ENCODE measurements around the gene MYOM3.

MYOM3 gene

DNA sequence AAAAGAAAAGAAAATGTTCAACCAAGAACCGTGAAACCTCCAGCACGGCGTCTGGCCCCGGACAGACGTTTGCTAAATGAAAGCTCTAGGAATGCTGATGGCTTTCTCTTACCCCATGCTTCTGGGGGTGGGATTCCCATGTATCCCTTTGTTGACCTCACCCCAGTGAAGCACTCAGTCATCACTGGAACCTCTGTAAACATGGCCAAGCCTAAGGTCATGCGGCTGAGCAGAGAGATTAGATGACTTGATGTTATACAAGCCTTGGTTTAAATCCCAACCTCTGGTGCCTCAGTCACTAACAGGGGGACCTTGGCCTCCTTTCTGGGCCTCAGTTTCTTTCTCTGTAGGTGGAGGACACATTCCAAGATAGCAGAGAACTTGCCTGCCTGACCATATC is 2.8 kb upstream of the MYOM3 start:
- no peak for DNase-seq (ENCODE audit: low read depth in 2 of 2)

DNA sequence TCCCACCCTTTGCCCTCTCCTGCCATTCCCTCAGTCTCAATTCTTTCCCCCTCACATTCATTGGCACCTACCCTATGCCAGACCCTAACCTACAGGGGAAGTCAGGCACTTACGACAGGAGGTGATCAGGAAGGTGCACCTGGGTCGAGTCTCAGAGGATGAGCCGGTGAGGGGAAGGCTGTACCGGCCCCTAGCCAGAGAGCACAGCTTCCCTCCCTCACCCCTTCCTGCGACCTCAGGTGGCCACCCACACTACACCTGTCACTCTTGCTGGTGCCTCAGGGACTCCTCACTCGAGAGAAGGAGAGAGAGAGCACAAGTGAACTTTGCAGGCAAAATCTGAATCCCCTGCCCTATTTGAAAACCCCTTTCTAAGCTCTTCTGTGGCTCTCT is 1.7 kb upstream of the MYOM3 start:
- DNase-seq (ENCODE audit: low read depth in 2 of 2) = no peak

DNA sequence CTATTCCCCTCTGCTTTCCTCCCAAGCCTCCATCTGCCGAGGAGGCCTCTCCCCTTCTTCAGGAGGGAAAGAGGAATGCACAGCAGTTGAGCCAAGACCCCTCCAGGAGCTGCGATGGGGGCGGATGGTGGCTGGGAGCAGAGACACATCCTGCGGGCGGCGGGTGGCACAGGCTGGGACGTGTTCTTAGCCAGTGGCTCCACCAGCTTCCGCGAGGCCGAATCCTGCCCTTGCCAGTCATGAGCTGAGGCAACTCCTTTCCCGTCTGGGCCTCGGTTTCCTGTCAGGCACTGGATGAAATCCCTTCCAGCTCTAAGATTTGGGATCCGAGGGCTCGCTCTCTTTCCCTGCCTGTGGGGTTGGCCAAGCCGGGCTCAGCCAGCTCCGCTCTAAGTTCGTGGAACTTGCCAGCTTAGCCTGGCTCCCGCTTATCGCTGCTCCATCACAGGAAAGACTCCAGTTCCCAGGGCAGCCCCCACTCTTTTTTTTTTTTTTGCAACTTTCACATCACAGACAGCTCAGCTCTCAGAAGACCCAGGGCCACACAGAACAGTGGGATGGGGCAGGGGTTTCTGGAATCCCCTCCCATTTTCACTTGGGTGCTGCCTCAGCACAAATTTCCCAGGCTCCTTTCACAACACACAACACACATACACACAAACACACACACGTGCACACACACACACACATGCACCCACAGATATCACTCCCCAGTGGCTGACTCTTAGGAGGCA is 506 bp downstream of the MYOM3 start:
- DNase-seq (ENCODE audit: low read depth in 2 of 2) = no peak

DNA sequence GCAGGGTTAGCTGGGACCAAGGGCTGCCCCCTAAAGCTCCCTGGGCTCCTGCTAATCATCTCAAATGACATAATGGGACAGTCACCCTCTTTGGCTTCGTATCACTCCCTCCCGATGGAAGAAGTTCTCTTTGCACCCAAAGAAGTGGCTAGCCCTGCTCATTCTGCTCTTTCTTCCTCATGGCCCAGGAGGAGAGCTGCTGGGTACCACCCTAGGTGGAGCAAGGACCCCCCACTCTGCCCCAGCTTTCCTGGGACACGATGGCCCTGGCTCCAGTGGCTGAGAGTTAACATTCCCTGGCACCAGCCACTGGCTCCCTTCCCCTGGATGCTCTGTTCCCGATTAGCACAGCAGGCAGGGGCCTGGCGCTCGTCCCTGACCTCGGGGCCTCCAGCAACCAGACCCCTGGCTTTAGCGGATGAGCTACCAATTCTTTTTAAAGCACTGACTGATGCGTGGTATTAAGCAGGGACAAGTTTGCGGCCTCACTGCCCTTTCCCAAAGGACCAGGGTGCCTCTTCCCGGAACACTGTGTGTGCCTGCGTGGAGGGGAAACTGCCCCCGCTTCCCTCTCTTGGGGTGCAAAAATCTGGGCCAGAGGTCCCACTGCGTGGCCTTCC is 1.2 kb downstream of the MYOM3 start:
- no peak for DNase-seq (ENCODE audit: low read depth in 2 of 2)

DNA sequence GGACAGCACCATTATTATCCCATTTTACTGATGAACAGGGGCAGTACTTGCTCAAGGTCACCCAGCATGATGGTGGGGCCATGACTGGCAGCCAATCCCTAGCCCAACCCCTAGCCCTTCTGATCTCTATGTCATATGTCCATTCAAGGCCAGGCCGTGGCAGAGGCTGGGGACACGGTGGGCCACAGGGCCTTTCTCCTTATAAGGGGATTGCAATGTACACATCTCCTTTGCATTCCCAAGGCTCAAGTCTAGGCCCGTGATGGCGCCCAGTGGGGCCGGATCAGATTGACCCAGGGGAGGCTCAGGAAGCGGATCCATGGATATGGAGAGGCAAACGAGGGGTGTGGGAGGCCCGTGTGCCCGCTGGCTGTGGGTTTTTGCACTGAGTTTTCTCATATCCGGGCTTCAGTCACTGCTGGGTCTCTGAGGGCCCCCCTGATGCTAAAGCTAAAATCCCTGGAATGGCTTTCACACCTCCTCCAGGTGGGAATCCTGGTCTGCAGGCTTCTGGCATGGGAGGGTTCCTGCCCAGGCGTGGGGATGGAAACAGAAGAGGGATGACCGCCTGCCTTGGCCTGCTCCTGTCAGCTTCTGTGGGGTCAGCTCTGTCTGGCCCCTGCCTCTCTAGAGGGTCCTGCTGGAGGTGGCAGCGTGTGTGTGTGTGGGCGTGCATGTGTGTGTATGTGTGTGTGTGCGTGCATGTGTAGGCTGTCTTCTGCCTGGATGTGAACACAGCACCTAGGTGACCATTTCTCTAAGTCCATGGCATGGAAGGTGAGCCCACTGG is 2.1 kb downstream of the MYOM3 start:
- no peak for DNase-seq (ENCODE audit: low read depth in 2 of 2)

DNA sequence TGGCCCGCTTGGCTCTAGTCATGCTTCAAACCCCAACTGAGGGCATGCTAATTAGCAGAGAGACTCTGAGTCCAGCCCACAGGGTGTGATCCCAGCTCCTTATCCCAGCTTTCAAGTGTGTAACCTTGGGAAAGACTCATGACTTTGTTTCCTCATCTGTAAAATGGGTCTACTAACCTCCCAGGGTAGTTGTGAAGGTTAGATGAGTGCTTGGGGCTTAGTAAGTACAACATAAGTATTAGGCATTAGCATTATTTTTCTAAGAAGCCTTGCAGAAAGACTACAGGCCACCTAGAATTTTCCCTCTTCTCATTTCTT is 2.8 kb downstream of the MYOM3 start:
- DNase-seq (ENCODE audit: low read depth in 2 of 2) = no peak

DNA sequence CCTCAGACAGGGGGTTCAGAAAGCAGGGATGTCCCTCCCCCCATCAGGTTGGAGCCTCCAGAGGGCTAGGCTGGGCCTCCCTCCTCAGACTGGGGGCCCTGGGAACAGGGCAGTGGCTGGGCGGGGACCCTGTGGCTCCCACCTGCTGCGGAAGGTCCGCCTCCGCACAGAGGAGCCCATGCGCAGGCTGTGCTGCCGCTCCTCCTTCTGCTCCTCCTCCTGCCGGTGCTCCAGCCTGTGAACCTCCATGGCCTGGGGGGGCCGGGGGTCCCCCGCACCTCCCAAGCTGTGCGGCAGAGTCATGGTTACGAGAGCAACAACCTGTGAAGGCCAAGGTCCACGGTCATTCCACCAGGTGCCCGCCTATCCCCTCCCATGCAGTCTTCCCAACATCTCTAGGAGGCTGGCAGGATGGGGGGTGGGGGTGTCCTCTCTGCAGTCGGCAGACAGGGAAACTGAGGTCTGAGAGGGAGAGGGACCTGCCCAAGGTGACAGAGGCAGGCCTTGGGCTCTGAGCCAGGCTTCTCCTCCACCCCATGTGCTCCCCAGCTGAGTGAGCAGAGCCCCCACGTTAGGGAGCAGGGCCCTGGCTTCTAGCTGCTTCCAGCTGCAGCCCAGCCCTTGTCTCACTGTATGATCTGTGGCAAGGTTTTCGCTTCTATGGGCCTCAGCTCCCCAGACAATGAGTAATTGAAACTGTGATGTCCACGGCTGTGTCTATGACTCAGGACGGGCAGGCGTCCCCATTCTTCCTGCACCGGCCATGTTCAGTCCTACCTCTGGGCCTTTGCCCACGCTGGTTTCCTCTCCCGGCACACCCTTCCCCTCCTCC is 3.4 kb downstream of the MYOM3 start:
- DNase-seq (ENCODE audit: low read depth in 2 of 2) = peak in 1 of 2 donors; percentile 10

DNA sequence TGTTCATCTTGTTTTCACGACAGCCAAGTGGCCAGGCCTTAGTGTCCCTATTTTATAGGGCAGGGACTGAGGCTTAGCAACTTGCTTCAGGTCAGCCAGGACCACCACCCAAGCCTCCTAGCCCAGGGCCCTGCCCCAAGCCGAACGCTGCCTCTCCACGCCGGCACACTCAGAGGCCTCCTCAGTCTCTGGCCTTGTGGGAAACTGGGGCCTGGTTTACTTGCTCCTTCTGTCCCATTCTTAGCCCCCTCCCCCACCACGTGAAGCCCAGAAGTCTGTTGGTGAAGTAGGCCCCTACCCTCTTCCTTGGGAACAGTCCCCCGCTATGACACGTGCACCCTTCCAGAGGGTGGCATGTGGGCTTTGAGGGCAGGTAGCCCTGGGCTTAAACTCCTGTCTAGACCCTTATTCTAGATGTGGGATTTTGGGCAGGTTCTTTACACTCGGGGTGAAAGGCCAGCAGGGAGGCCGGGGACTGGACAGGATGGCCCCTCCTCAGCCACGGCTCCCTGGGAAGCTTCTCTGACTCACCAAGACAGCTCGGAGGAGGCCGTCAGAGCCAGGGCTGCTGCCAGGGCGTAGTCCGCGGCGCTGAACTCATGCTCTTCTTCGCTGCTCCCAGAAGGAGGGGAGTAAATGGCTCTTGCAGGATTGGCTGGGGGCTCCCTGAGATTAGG is 4.3 kb downstream of the MYOM3 start:
- no peak for DNase-seq (ENCODE audit: low read depth in 2 of 2)

DNA sequence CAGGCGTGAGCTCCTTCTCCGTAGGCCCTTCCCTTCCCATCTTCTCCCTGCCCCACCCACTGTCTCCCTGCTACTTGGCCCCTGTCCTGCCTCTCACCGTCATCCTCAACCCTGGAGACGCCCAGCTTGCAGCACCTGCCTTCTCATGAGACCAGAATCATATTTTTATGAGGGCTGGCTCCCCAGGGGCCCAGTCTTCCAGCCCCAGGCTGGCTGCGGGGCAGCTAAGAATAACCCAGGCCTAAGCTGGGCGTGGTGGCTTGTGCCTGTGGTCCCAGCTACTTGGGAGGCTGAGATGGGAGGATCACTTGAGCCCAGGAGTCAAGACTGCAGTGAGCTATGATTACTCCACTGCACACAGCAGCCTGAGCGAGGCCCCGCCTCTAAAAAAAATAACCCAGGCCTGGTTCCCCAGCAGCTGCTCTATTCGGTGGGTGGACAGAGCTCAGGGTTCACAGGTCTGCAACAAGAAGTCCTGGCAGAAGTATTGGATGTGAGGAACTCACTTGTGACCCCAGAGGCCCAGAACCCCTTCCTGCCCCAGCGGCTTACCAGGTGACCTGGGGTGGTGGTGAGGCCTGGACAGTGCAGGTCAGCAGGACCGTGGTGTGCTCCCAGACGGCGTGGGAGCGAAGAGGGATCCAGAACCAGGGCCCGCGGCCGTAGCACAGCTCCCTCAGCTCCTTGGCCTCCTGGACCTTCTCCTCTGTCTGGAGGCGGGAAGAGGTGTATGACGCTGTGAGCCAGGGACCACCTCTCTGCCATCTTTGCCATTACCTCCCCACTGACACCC is 6.4 kb downstream of the MYOM3 start:
- DNase-seq (ENCODE audit: low read depth in 2 of 2) = no peak

DNA sequence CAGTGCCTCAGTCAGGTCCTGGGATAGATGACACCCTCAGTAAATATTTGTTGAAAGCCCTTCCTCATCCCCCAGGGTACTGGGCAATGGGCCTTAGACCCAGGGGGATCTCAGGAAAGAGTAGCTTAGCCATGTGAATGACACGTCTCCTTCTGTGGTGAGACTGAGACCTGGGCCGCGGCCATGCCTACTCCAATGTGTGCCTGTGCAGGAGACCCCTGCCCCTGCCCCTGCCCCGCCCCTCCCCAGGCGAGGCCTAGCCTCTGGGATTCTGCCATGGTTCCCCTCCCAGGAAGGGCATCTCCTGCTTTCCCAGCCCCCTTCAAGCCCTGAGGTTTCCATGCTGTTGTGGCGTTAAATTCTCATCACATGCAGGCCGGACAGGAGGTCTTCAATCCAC is 7.1 kb downstream of the MYOM3 start:
- no peak for DNase-seq (ENCODE audit: low read depth in 2 of 2)

DNA sequence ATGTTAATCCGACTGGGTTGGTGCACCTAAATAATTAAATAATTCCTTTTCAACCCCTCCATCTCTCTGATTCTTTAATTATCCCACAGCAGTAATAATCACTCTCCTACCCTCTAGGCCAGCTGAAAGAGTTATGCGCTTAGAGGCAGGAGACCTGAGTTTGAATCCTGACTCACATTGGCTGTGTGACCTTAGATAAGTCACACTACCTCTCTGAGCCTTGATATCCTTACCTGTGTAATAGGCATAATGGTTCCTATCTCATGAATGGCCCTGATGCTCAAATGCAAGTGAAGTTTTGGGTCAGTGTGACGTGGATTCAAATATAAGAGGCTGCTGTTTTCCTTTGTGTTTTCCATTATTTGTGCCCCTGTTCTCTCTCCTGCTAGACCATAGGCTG is 8.1 kb downstream of the MYOM3 start:
- no peak for DNase-seq (ENCODE audit: low read depth in 2 of 2)

DNA sequence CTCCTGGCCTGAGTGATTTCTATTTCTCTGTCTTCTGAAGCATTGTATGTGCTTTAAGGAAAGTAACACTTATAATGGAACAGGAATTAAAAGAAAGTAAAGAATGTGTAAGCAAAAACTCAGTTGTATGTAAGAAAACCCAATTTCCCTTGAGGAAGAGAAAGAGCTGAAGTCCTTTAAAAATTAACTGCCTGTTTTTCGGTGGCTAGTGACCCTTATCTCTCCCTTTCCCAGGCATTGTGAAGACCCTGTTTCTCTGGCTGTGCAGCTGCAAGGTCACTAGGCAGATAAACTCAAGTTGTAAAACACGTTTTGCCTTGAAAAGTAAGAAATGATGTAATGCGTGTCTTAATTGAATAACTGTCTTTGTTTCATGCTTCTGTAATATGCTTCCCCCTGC is 8.5 kb downstream of the MYOM3 start:
- no peak for DNase-seq (ENCODE audit: low read depth in 2 of 2)

DNA sequence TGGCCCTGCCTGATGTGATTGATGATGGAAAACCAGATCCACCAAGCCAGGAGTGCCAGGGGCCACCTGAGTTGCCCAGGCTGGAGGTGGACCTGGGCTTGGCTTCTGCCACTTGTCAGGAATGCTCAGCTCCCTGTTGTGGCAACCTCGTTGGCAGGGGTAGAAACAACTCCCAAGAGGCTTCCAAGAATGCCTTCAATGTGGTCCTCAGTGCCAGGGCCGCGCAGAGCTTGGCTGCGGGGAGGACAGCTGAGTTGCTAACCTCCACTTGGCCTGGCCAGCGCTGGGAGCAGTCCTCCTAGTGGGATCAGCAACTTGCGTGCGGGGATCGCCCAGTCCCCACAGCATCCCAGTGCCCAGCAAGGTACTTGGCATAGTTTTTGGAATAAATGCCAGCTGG is 9.0 kb downstream of the MYOM3 start:
- DNase-seq (ENCODE audit: low read depth in 2 of 2) = no peak

DNA sequence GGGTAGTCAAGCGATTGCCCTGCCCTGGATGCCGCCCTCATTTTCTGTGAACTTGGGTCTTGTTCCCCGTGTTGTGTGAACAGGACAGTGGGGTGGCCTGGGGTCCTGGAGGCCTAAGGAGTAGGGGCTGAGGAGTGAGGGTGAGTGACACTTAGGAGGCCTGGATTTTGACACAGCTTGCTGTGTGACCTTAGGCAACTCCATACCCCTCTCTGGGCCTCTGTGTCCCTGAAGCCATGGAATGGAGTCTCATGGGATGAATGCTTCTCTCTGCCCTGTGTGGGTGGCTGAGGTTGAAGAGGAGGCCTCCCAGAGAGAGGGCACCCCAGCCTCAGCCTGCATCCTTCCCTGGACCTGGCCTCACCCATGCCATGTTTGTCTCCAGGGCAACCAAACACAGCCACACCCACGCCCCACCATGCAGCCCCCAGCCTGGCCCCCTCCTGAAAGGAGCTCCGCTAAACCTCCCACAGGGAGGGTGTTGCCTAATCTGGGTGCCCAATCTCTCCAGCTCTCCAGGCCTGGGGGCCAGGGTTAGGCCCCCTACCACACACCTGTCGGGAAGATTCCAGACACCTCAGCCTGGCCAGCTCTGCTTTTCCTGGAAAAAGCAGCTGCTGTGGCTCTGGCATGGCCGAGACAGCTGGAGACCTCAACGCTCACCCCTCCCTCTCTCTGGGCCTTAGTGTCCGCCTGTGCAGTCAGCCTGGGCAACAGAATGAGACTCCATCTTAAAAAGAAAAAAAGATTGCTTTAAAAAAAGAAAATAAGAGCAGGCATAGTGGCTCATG is 9.9 kb downstream of the MYOM3 start:
- DNase-seq (ENCODE audit: low read depth in 2 of 2) = no peak

DNA sequence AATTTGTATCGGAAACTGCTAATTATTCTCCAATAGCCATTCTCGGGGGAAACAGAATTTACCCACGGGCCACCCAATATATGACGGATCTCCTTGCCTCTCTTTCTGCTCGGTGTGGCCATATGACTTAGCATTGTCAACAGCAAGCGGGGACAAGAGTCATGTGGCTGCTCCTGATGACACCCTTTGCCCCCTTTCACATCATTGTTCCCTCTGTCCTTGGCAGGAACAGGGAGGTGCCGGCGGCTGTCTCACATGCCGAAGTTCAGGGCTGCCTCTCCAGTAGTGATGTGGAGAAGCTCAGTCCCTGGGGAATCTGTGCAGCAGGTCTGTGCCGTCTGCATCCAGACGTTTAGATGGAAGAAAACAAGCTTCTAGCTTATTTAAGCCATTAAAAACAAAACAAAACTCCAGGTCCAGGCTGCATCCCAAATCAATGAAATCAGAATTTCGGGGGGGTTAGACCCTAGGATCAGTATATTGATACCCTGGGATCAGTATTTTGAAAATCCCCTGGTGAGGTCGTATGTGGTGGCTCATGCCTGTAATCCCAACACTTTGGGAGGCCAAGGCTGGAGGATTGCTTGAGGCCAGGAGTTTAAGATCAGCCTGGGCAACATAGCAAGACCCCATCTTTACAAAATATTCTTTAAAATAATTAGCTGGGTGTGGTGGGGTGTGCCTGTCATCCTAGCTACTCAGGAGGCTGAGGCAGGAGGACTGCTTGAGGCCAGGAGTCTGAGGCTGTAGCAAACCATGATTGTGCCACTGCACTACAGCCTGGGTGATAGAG is 10.8 kb downstream of the MYOM3 start:
- DNase-seq (ENCODE audit: low read depth in 2 of 2) = no peak

DNA sequence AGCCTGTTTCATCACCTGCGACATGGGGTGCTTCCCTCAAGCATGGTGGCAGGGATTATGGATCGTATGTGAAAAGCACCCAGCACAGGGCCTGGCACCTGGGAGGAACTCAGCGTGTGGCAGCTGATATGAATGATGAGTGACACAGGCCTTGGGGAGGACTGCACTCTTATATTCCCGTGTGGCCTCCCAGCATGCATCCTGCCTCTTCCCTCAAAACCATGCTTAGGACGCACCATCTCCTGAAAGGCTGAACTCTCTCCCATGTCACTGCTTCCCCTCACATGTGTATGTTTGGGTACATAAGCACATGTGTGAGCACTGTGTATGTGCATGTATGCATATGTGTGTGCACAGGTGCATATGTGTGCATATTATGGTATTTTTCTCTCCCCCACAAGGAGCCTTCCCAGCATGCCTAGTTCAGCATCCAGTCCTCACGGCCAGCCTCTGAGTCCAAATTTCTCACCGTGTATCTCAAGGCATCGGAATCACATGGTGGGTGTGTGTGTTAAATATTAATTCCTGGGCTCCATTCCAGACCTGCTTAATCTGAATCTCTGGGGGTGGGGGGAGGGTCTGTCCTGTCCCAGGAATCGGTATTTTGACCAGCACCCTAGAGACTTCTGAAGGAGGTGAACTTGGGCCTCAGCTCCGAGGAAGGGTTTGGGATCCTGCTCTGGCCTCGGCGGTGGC is 12.8 kb downstream of the MYOM3 start:
- DNase-seq (ENCODE audit: low read depth in 2 of 2) = no peak

DNA sequence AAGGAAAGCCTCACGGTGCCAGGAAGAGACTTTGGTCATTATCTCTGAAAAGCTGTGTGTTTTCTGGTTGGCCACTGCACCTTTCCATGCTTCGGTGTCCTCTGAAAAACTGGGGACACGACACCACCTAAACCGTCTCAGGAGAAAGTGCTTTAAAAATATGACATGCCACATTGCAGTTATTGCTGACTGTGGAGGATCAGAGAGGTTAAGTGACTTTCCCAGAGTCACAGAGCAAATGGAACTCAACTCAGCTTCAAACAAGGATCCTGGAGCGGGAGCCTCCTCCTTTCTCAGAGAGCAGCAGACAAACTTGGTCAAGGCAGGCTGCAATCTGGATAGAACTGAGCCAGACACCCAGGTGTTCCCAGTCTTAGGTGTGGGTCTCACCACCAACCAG is 13.8 kb downstream of the MYOM3 start:
- no peak for DNase-seq (ENCODE audit: low read depth in 2 of 2)

DNA sequence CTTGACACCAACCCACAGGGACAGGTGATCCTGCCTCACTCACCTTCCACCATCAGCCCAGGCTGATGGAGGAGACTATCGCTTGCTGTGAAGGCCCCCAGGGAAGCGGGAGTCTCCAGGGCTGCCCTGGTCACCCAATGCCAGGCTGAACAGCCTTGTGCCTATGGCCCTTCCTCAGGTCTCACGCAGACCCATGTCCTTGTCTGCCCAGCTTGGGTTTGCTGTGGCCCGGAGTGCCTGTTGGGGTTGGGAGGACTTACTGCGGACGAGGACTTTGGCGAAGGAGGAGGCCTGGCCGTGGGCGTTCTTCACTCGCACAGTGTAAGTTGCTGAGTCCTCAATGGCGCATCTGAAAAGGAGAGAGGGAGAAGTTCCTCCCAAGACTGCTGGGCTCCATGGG is 14.3 kb downstream of the MYOM3 start:
- DNase-seq (ENCODE audit: low read depth in 2 of 2) = no peak

DNA sequence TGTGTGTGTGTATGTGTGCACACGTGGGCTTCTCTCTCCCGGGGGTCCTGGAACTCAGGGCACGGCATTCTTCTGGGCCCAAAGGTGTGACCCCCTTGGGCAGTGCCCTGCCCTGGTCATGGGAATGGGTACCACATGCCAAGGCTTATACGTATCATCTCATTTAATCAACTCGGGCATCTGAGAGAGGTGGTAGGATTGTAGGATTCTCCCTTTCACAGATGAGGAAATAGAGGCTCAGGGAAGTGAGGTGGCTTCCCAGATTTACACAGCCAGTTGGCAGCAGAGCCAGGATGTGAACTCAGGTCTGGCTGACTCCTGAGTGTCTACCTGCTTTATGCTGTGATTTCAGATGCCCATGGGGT is 15.2 kb downstream of the MYOM3 start:
- no peak for DNase-seq (ENCODE audit: low read depth in 2 of 2)

Data from stimulated activated CD8-positive, alpha-beta memory T cell treated with anti-CD3 and anti-CD28 coated beads, Interleukin-15, amount 100 ng/mL, for 48 hours (primary cell).